HG03108 (cell line): Measurements from ENCODE around the gene DKC1.

Experiments used
- ATAC-seq: cut with Tn5 transposase; IDR thresholded peaks from one replicate; pipeline ENCODE4 v1.9.1; 2021; ENCODE audit warnings: moderate library complexity; ENCODE audit not compliant: unreplicated experiment

The DKC1 gene

GRCh38 chrX:154762537-154763296, at the start of gene DKC1:
TSS of gene DKC1 (plus strand) at chrX:154762864. CDS start at chrX:154762966, 102 bp downstream.
- ATAC-seq: peak; percentile 89

- ATAC-seq: no peak
These were observed 47.7 kb upstream of the DKC1 start for GRCh38 chrX:154714925-154715324.

GRCh38 chrX:154715825-154716224, 46.8 kb upstream of the DKC1 start:
- no peak for ATAC-seq

- ATAC-seq: no peak
These were observed 44.8 kb upstream of the DKC1 start for GRCh38 chrX:154717824-154718223.

- no peak for ATAC-seq
These were observed 44.0 kb upstream of the DKC1 start for GRCh38 chrX:154718616-154719015.

GRCh38 chrX:154719132-154719675, 43.5 kb upstream of the DKC1 start:
- ATAC-seq: no peak

- no peak for ATAC-seq
These were observed 42.6 kb upstream of the DKC1 start for GRCh38 chrX:154720067-154720466.

GRCh38 chrX:154721155-154721554, 41.5 kb upstream of the DKC1 start:
- no peak for ATAC-seq

- no peak for ATAC-seq
These were observed 37.5 kb upstream of the DKC1 start for GRCh38 chrX:154724993-154725756.

- ATAC-seq: no peak
These were observed 35.2 kb upstream of the DKC1 start for GRCh38 chrX:154727418-154727817.

- ATAC-seq: no peak
These were observed 34.8 kb upstream of the DKC1 start for GRCh38 chrX:154727871-154728270.

GRCh38 chrX:154728431-154729190, 34.1 kb upstream of the DKC1 start:
- no peak for ATAC-seq

GRCh38 chrX:154729439-154729838, 33.2 kb upstream of the DKC1 start:
- no peak for ATAC-seq

- no peak for ATAC-seq
These were observed 32.3 kb upstream of the DKC1 start for GRCh38 chrX:154730253-154730891.

GRCh38 chrX:154731184-154731583, 31.5 kb upstream of the DKC1 start:
- no peak for ATAC-seq

- ATAC-seq: no peak
These were observed 30.8 kb upstream of the DKC1 start for GRCh38 chrX:154731881-154732280.

- ATAC-seq: no peak
These were observed 30.1 kb upstream of the DKC1 start for GRCh38 chrX:154732421-154733065.

- ATAC-seq: no peak
These were observed 29.6 kb upstream of the DKC1 start for GRCh38 chrX:154733066-154733425.

- ATAC-seq: no peak
These were observed 28.4 kb upstream of the DKC1 start for GRCh38 chrX:154734061-154734781.
